Mucosa of rectum (tissue), 2 donors: ENCODE data around the gene MTRF1.
"Not testable (repeated sequence)": the region's sequence is repeated elsewhere in the genome, so short reads cannot be mapped to it uniquely, and the experiment has no call there.

ENCODE experiments used
- H3K27ac ChIP-seq, 2 donors: one replicate each; pipeline ENCODE4 v1.7.0; 2013; ENCODE audit warnings: inconsistent platforms in 2 of 2, low read depth in 2 of 2, low read length in 2 of 2
- H3K27me3 ChIP-seq, 2 donors: one replicate each; pipeline ENCODE4 v1.7.0; 2013; ENCODE audit warnings: low read length in 2 of 2; ENCODE audit not compliant: control insufficient read depth in 2 of 2, insufficient read depth in 2 of 2
- H3K36me3 ChIP-seq, 2 donors: one replicate each; pipeline ENCODE4 v1.7.0; 2013; ENCODE audit warnings: low read length in 2 of 2; ENCODE audit not compliant: control insufficient read depth in 2 of 2, insufficient read depth in 2 of 2
- H3K4me1 ChIP-seq, 2 donors: one replicate each; pipeline ENCODE4 v1.7.0; 2013; ENCODE audit warnings: low read length in 2 of 2, mild to moderate bottlenecking in 1 of 2; ENCODE audit not compliant: control insufficient read depth in 2 of 2, insufficient read depth in 2 of 2
- H3K4me3 ChIP-seq, 2 donors: one replicate each; pipeline ENCODE4 v1.7.0; 2013; ENCODE audit warnings: low read length in 2 of 2
- H3K9ac ChIP-seq, 2 donors: one replicate each; pipeline ENCODE4 v1.7.0; 2013; ENCODE audit warnings: low read length in 2 of 2, low read depth in 1 of 2, mild to moderate bottlenecking in 1 of 2
- H3K9me3 ChIP-seq, 2 donors: one replicate each; pipeline ENCODE4 v1.7.0; 2013; ENCODE audit warnings: low read length in 2 of 2; ENCODE audit not compliant: control insufficient read depth in 2 of 2
- donor health status: healthy.
- donor health status: Normal muscosa, but diverticular disease.

MTRF1 gene

DNA sequence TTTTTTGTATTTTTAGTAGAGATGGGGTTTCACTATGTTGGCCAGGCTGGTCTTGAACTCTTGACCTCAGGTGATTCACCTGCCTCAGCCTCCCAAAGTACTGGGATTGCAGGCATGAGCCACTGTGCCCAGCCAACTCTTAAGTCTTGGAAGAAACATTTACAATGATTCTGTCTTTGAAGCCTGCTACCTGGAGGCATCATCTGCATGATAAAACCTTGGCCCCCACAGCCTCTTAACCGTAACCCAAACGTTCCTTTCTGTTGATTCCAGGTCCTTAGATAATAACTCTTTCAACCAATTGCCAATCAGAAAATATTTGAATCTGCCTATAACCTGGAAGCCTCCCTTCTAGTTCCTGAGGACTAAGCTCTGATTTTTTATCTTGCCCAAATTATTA lies 15.8 kb upstream of the MTRF1 start:
- H3K27me3 ChIP-seq, H3K9ac ChIP-seq, H3K27ac ChIP-seq, H3K9me3 ChIP-seq, H3K4me3 ChIP-seq, H3K4me1 ChIP-seq, H3K36me3 ChIP-seq: not testable (repeated sequence)

DNA sequence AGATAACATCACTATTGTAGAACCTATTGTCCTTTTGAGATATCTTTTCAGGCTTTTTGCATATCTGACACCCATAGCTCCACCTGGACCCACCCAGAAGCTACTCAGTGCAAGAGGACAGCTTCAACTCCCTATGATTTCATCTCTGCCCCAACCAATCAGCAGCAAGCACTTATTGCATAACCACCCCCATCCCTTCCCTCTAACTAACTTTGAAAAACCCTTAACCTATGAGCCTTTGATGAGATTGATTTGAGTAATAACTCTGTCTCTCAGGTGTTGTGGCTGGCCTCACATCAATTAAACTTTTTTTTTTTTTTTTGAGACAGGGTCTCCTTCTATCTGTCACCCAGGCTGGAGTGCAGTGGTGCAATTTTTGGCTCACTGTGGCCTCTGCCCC lies 13.4 kb upstream of the MTRF1 start:
- H3K4me3 ChIP-seq: no peak overlapping the region
- H3K36me3 ChIP-seq: no peaks in the 10 kb centered on the region
- H3K27me3 ChIP-seq: no peaks in the 10 kb centered on the region
- no peak overlapping the region for H3K27ac ChIP-seq
- H3K4me1 ChIP-seq: no peaks in the 10 kb centered on the region
- no peaks in the 10 kb centered on the region for H3K9me3 ChIP-seq
- no peak overlapping the region for H3K9ac ChIP-seq

DNA sequence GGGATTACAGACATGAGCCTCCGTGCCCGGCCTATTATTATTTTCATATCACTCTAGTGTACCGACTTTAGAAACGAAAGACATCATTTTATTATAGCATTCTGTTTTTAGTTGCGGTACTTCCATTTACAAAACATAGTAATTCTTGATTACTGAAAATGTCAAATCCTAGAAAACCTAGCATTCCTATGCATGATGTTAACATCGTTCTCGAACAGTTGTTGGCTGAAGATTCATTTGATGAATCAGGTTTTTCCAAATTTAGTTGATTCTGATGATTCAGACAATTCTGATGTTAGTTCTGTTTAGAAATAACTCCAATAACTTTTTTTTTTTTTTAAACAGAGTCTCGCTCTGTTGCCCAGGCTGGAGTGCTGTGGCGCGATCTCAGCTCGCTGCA lies 11.5 kb upstream of the MTRF1 start:
- H3K9ac ChIP-seq: no peak overlapping the region
- H3K36me3 ChIP-seq: no peaks in the 10 kb centered on the region
- H3K4me1 ChIP-seq: no peaks in the 10 kb centered on the region
- no peaks in the 10 kb centered on the region for H3K9me3 ChIP-seq
- no peak overlapping the region for H3K4me3 ChIP-seq
- H3K27ac ChIP-seq: no peak overlapping the region
- H3K27me3 ChIP-seq: no peaks in the 10 kb centered on the region

DNA sequence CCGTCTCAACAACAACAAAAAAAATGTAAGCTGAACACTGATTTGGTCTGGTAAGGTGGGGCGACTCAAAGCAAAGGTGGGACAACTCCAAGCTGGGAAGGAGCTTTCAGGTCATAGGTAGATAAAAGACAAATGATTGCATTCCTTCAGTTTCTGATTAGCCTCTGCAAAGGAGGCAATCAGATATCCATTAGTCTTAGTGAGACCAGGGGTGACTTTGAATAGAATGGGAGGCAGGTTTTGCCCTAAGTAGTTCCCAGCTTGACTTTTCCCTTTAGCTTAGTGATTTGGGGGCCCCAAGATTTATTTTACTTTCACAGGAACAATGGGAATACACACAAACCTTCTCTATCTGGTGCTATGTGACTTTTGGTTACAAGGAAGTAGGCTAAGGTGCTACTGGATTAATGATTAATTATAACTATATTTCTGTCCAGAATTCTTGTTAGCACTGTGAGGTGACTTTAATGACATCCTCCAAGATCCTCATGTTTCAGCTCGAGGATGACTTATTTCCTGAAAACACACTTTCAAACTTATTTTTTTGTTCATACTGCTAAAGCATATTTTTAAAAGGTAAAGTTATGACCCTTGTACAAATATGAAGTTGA lies 10.6 kb upstream of the MTRF1 start:
- no peaks in the 10 kb centered on the region for H3K9me3 ChIP-seq
- H3K36me3 ChIP-seq: no peaks in the 10 kb centered on the region
- no peaks in the 10 kb centered on the region for H3K4me1 ChIP-seq
- H3K9ac ChIP-seq: no peak overlapping the region
- H3K4me3 ChIP-seq: no peak overlapping the region
- H3K27me3 ChIP-seq: no peaks in the 10 kb centered on the region
- H3K27ac ChIP-seq: no peak overlapping the region

DNA sequence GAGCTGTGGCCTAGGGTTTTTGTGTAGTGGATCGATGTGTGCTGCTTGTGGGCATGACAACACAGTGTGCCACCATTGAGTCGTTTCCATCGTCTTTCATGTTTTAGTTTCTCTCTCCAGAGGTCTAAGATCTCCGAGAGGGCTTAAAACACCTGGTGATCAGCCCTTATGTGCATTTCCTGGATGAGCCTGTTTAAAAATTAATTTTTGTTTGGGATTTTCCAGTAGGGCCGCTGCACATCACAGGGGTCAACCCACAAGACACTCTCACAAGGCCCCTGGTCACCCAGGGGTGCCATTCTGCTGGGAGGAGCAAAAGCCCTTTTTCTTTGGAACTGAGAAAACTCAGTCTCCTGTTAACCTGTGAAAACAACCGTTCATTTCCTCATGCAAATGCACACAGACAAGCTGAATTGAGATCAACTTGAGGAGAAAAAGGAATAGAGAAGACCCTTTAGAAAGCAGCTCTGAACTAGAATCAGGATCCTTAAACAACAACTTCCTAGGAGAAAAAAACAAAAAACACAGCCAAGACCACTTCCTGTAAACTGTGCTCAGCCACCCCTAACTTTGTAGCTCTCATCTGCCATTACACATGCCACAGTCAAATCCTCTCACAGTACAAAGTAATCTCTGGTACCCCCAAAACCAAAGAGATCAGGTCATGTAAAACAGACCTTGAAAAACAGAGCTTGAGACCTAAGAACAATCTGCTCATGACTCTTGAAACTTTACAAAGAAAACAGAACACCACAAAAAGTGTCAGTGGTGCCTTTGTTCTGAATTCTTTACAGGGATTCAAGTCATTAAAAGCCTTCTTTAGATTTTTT lies 8.3 kb upstream of the MTRF1 start:
- no peak overlapping the region for H3K27ac ChIP-seq
- H3K9me3 ChIP-seq: no peaks in the 10 kb centered on the region
- H3K36me3 ChIP-seq: no peaks in the 10 kb centered on the region
- H3K9ac ChIP-seq: no peak overlapping the region
- H3K4me3 ChIP-seq: no peak overlapping the region
- no peaks in the 10 kb centered on the region for H3K27me3 ChIP-seq
- no peaks in the 10 kb centered on the region for H3K4me1 ChIP-seq

DNA sequence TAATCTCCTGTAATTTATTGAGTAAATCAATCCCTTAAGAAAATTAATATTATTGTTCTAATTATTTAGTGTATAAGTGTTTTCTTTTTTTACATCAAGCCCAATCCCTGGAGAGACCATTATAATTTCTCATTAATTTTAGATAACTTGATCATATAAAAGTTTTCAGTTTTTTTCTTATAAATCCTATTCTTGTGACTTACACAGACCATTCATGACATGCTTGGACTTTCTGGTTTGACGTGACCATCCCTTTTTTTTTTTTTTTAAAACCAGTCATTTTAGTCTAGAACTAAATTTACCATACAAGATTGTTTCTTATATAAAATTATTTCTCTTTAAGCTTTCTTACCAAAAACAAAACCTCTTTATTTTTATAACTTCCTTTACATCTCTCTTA lies 5.4 kb upstream of the MTRF1 start:
- H3K27me3 ChIP-seq: no peaks in the 10 kb centered on the region

DNA sequence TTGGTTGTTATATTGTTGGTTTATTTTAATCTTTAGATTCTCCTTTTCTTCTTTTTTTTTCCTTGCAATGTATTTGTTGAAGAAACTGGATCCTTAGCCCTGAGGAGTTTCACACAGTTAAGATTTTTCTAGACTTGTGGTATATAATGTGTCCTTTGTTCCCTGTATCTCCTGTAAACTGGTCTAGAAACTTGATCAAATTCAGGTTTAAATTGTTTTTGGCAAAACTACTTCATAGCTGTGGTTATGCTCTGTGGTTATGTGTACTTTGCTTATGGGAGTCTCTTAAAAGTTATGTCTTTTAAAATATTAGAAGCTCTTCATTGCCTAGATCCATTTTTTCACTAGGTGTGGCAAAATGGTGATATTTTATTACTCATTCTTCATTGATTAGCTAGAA lies 3.7 kb upstream of the MTRF1 start:
- Histone ChIP-seq H3K4me1 (peaks cover 0 to 5% of the 10 kb centered on the region in 2 donors), H3K27ac (no peak overlapping the region), H3K27me3 (no peaks in the 10 kb centered on the region), H3K4me3 (no peak overlapping the region), H3K36me3 (no peaks in the 10 kb centered on the region), H3K9me3 (no peaks in the 10 kb centered on the region), H3K9ac (no peak overlapping the region)

More for the DNA sequence above, 5.4 kb upstream of the MTRF1 start:
- Histone ChIP-seq H3K4me1 (no peaks in the 10 kb centered on the region), H3K4me3 (no peak overlapping the region), H3K9me3 (no peaks in the 10 kb centered on the region), H3K9ac (no peak overlapping the region), H3K36me3 (no peaks in the 10 kb centered on the region), H3K27ac (no peak overlapping the region)

DNA sequence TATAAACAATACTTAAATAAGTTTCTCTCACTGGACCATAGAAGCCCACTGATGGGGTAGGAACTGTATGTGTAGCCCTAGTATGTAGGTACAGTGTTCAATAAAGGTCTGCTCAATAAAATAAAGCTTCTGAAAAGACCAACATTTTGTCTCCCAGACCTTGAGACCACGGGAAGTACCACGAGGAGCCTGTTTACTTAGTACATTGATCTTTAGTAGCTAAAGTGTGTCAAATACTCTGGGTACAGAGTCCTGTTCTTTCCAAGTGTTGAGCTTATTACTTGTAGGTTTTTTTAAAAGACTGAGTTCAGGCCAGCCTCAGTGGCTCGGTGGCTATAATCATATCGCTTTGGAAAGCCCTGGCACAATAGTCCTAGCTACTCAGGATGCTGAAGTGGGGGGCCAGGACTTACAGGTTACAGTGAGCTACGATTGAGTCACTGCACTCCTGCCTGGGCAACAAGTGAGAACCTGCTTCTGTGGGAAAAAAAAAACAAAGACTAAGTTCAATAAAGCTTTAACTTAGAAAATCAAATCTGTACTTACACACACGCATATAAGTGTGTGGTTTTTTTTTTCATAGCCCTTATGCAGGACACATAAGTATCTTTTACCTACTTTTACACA lies 3.4 kb downstream of the MTRF1 start:
- H3K9ac ChIP-seq: no peak overlapping the region
- H3K9me3 ChIP-seq: no peaks in the 10 kb centered on the region
- H3K27me3 ChIP-seq: no peaks in the 10 kb centered on the region
- H3K27ac ChIP-seq: no peak overlapping the region
- no peak overlapping the region for H3K4me3 ChIP-seq
- H3K36me3 ChIP-seq: peaks cover 5 to 20% of the 10 kb centered on the region in 2 donors
- peaks cover 0 to 5% of the 10 kb centered on the region in 2 donors for H3K4me1 ChIP-seq

DNA sequence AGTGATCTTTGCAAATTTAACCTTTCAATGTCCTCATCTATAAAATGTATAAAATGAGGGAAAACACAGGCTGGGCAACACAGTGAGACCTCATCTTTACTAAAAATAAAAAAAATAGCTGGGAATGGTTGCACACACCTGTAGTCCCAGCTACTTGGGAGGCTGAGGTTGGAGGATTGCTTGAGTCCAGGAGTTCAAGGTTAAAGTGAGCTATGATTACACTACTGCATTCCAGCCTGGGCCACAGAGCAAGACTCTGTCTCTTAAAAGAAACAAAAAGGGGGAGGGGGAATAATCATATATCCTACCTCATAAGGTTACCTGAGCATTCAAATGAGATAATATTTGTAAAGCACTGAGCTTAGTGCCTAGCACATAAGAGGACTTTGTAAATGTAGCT lies 5.8 kb downstream of the MTRF1 start:
- peaks cover 14 to 38% of the 10 kb centered on the region in 2 donors for H3K36me3 ChIP-seq

DNA sequence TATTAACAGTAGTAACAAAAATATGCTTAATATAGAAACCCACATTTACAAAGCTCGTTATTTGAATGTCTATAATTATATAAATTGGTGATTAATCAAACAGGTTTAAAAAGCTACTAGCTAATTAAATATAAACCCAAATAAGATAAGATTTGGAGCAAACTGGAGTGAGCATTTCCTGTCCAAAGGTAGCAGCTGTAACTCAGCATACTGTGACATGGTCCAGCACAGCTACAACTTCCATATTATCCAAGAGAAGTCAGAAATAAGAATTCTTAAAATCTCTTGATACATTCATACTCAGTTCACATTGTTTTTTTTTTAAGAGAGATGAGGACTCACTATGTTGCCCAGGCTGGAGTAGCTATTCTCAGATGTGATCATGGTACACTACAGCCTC lies 8.5 kb downstream of the MTRF1 start:
- H3K27me3 ChIP-seq: no peaks in the 10 kb centered on the region
- H3K36me3 ChIP-seq: peaks cover 22 to 42% of the 10 kb centered on the region in 2 donors
- no peak overlapping the region for H3K9ac ChIP-seq
- H3K4me1 ChIP-seq: no peaks in the 10 kb centered on the region
- no peak overlapping the region for H3K27ac ChIP-seq
- no peaks in the 10 kb centered on the region for H3K9me3 ChIP-seq
- no peak overlapping the region for H3K4me3 ChIP-seq

More for the DNA sequence above, 5.8 kb downstream of the MTRF1 start:
- Histone ChIP-seq H3K9ac (no peak overlapping the region), H3K27me3 (no peaks in the 10 kb centered on the region), H3K4me1 (peaks cover 0 to under 1% of the 10 kb centered on the region in 2 donors), H3K4me3 (no peak overlapping the region), H3K9me3 (no peaks in the 10 kb centered on the region), H3K27ac (no peak overlapping the region)
